Measurements from ENCODE around the gene CNKSR3. TPM values are rescaled to one million over a fixed set of nuclear protein-coding genes. Genes with fewer than 3 reads are reported as not detected.

The CNKSR3 gene
- total RNA-seq, 1 donor from 2014 or later: 2.0 TPM

DNA sequence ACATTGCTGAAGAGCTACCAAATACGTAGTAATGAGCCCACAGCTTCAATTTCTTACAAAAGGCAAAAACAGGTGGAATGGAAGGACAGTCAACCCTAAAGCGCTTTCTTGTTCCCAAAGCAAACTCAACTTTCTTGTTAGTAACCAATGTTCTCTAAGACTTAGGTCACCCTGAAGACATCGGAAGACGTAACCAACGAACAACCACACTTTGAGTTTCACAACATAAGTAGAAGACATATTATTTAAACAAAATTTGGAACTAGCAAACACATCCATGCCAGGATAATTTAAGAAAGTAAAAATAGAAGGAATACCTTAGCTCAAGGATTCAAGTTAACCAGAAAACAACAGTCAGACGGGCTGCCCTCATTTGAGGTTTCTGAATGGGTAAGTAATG, 51.0 kb downstream of the CNKSR3 start:
- Mint-ChIP-seq H3K27me3 (ENCODE audit: unreplicated experiment) (no peaks in the 10 kb centered on the region), H3K27ac (ENCODE audit: unreplicated experiment) (no peak overlapping the region), H3K36me3 (ENCODE audit: unreplicated experiment) (no peaks in the 10 kb centered on the region), H3K9me3 (ENCODE audit: unreplicated experiment) (no peaks in the 10 kb centered on the region), H3K4me1 (ENCODE audit: low read depth, unreplicated experiment) (peaks cover 21% of the 10 kb centered on the region), H3K4me3 (ENCODE audit: unreplicated experiment) (no peak overlapping the region)
- no peak for TF ChIP-seq CTCF (IDR thresholded peaks at IDR 0.05; ENCODE audit: partially characterized antibody, unreplicated experiment)
- DNase-seq: no peak

DNA sequence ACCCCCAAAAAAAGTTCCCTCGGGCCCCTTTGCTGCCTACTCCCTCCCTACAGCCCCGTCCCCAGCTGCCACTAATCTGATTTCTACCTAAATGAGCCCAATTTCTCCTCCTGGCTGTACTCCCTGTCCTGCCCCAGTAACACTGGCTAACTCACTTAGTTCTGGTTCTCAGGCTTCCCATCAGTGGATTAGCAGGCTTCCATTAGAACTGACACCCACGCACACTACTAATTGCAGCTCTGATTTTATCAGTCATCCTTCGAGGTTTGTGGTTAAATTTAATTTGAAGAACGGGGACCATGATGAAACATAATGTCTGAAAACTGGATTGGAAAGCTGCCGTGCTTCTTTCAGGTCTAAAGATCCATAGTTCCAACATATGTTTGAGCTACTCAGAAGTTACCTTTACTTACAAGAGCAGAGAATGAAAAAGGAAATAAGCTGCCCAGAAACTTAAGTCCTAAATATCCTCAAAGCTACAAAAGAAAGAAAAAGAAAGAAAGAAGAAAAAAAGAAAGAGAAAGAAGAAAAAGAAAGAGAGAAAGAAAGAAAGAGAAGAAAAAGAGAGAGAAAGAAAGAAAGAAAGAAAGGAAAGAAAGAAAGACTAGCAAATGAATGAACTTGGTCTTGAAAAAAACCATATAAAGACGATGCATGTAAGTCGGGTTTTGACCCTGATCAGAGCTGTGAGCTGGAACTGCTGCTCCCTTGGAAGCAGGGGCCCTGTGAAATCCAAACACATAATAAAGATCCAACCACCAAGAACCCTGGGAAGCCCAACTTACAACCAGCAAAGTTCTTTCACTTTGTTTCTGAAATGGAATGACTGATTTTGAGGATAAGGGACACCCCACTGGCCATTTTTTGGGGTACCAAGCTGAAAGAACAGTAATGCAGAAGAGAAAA, 51.7 kb downstream of the CNKSR3 start:
- no peaks in the 10 kb centered on the region for H3K27me3 Mint-ChIP-seq (ENCODE audit: unreplicated experiment)
- H3K36me3 Mint-ChIP-seq (ENCODE audit: unreplicated experiment): no peaks in the 10 kb centered on the region
- peak overlapping the region; percentile 28 for H3K27ac Mint-ChIP-seq (ENCODE audit: unreplicated experiment)
- peaks cover 17% of the 10 kb centered on the region for H3K4me1 Mint-ChIP-seq (ENCODE audit: low read depth, unreplicated experiment)
- H3K9me3 Mint-ChIP-seq (ENCODE audit: unreplicated experiment): no peaks in the 10 kb centered on the region
- peak overlapping the region; percentile 6 for H3K4me3 Mint-ChIP-seq (ENCODE audit: unreplicated experiment)
- no peak for TF ChIP-seq CTCF (IDR thresholded peaks at IDR 0.05; ENCODE audit: partially characterized antibody, unreplicated experiment)
- no peak for DNase-seq

DNA sequence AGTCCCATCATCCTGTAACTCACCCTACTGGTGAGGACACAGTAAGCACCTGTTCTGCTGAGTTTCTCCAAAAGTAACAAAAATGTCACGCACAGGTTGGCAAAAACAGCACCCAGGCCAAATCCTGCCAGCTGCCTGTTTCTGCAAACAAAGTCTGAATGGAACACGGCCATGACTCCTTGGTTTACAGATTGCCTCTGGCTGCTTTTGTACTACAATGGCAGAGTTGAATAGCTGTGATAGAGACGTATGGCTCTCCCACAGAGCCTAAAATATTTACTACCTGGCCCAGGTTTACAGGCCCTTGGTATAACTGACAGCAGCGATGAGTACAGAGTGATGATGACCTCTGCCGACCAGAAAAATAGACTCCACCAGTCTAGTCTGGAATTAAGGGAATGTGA, 52.6 kb downstream of the CNKSR3 start:
- Mint-ChIP-seq H3K27me3 (ENCODE audit: unreplicated experiment) (no peaks in the 10 kb centered on the region), H3K27ac (ENCODE audit: unreplicated experiment) (no peak overlapping the region)
- DNase-seq: no peak

GRCh38 chr6:154457046-154457713, 53.3 kb downstream of the CNKSR3 start:
- H3K27ac Mint-ChIP-seq (ENCODE audit: unreplicated experiment): peak overlapping the region; percentile 2
- no peaks in the 10 kb centered on the region for H3K27me3 Mint-ChIP-seq (ENCODE audit: unreplicated experiment)
- no peaks in the 10 kb centered on the region for H3K9me3 Mint-ChIP-seq (ENCODE audit: unreplicated experiment)
- H3K4me3 Mint-ChIP-seq (ENCODE audit: unreplicated experiment): no peak overlapping the region
- DNase-seq: no peak
- no peak for TF ChIP-seq CTCF (IDR thresholded peaks at IDR 0.05; ENCODE audit: partially characterized antibody, unreplicated experiment)
- no peaks in the 10 kb centered on the region for H3K36me3 Mint-ChIP-seq (ENCODE audit: unreplicated experiment)
- peaks cover 18% of the 10 kb centered on the region for H3K4me1 Mint-ChIP-seq (ENCODE audit: low read depth, unreplicated experiment)

More for the DNA sequence above, 52.6 kb downstream of the CNKSR3 start:
- Mint-ChIP-seq H3K4me1 (ENCODE audit: low read depth, unreplicated experiment) (peaks cover 17% of the 10 kb centered on the region), H3K9me3 (ENCODE audit: unreplicated experiment) (no peaks in the 10 kb centered on the region), H3K4me3 (ENCODE audit: unreplicated experiment) (no peak overlapping the region), H3K36me3 (ENCODE audit: unreplicated experiment) (no peaks in the 10 kb centered on the region)
- TF ChIP-seq CTCF (IDR thresholded peaks at IDR 0.05; ENCODE audit: partially characterized antibody, unreplicated experiment): no peak

DNA sequence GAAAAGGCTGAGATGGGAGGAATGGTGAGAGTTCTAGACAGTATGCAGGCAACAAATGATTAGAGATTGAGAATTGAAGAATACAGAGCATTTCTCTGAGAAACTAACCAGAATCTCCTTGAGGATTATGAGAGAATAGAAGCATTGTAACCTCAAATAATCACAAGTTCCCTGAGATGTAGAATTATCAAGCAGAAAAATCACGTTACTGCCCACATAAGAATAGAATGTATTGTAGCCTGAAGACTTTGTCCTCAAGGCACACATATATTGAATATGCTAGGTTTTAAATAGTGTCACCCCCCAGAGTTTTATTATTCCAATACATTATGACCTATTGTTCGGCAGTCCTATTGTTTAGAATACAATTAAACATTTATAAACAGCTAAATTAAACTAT, 57.2 kb downstream of the CNKSR3 start:
- Mint-ChIP-seq H3K9me3 (ENCODE audit: unreplicated experiment) (no peaks in the 10 kb centered on the region), H3K4me1 (ENCODE audit: low read depth, unreplicated experiment) (peaks cover 18% of the 10 kb centered on the region), H3K4me3 (ENCODE audit: unreplicated experiment) (no peak overlapping the region), H3K36me3 (ENCODE audit: unreplicated experiment) (no peaks in the 10 kb centered on the region), H3K27ac (ENCODE audit: unreplicated experiment) (no peak overlapping the region), H3K27me3 (ENCODE audit: unreplicated experiment) (no peaks in the 10 kb centered on the region)
- DNase-seq: no peak
- TF ChIP-seq CTCF (IDR thresholded peaks at IDR 0.05; ENCODE audit: partially characterized antibody, unreplicated experiment): no peak

Data from glutamatergic neuron (in vitro differentiated cells).